GM23338 (cell line): ENCODE data around the gene DST.

ENCODE experiments used
- CREB1 ChIP-seq: fragments of 250-450 bp; sonication (Bioruptor Pico); IDR thresholded peaks from 2 replicates; pipeline ENCODE4 v1.5.0; 2020; ENCODE audit warnings: low read depth, mild to moderate bottlenecking, moderate library complexity
- EZH2 ChIP-seq: fragments of 200-600 bp; sonication (generic); IDR thresholded peaks from one replicate; pipeline ENCODE4 v1.8.0; 2017; ENCODE audit warnings: antibody characterized with exemption, mild to moderate bottlenecking, low read depth; ENCODE audit not compliant: unreplicated experiment
- EZH2phosphoT487 ChIP-seq: fragments of 200-600 bp; sonication (generic); IDR thresholded peaks from one replicate; pipeline ENCODE4 v1.8.1; 2018; ENCODE audit warnings: antibody characterized with exemption; ENCODE audit not compliant: unreplicated experiment
- POLR2AphosphoS5 ChIP-seq: IDR thresholded peaks from 2 replicates; pipeline ENCODE4 v1.6.1; 2016; ENCODE audit warnings: antibody characterized with exemption, low read depth
- TF ChIP-seq, protein P1 (sequence below), 2 experiments: fragments of 200-600 bp in 1 of 2; sonication (generic) in 1 of 2; conservative IDR thresholded peaks; 2 replicates each; pipeline versions ENCODE4 v1.5.1 to v1.6.1; 2016 to 2017; ENCODE audit warnings: antibody characterized with exemption in 2 of 2, low read depth in 2 of 2, mild to moderate bottlenecking in 2 of 2, moderate library complexity in 1 of 2
- TF ChIP-seq, protein P2 (sequence below): IDR thresholded peaks from one replicate; pipeline ENCODE4 v1.6.1; 2018; ENCODE audit warnings: antibody characterized with exemption; ENCODE audit not compliant: unreplicated experiment

DNA sequence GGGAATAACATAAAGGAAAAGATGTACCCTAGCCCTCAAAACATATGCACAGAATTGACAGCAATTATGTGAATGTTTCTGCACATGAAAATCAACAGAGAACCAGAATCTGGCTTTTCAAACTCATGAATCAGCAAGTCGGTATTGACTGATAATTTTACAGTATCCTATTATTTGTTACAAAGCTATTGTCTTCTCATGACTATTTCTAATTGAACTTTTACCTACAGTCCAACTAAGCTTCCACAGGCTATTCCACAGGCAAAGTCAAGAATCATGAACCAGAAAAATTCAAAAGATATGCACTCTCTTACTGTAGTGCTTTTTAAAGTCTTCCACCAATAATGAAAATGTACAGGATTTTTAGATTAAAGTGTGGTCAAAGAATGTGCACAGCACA lies 49.1 kb upstream of the DST start:
- no peak for TF ChIP-seq EZH2phosphoT487
- TF ChIP-seq, protein P1, sequence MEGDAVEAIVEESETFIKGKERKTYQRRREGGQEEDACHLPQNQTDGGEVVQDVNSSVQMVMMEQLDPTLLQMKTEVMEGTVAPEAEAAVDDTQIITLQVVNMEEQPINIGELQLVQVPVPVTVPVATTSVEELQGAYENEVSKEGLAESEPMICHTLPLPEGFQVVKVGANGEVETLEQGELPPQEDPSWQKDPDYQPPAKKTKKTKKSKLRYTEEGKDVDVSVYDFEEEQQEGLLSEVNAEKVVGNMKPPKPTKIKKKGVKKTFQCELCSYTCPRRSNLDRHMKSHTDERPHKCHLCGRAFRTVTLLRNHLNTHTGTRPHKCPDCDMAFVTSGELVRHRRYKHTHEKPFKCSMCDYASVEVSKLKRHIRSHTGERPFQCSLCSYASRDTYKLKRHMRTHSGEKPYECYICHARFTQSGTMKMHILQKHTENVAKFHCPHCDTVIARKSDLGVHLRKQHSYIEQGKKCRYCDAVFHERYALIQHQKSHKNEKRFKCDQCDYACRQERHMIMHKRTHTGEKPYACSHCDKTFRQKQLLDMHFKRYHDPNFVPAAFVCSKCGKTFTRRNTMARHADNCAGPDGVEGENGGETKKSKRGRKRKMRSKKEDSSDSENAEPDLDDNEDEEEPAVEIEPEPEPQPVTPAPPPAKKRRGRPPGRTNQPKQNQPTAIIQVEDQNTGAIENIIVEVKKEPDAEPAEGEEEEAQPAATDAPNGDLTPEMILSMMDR (conservative IDR thresholded peaks at IDR 0.05; ENCODE audit: low read depth in 2 of 2): no peak
- no peak for TF ChIP-seq CREB1
- TF ChIP-seq, protein P2, sequence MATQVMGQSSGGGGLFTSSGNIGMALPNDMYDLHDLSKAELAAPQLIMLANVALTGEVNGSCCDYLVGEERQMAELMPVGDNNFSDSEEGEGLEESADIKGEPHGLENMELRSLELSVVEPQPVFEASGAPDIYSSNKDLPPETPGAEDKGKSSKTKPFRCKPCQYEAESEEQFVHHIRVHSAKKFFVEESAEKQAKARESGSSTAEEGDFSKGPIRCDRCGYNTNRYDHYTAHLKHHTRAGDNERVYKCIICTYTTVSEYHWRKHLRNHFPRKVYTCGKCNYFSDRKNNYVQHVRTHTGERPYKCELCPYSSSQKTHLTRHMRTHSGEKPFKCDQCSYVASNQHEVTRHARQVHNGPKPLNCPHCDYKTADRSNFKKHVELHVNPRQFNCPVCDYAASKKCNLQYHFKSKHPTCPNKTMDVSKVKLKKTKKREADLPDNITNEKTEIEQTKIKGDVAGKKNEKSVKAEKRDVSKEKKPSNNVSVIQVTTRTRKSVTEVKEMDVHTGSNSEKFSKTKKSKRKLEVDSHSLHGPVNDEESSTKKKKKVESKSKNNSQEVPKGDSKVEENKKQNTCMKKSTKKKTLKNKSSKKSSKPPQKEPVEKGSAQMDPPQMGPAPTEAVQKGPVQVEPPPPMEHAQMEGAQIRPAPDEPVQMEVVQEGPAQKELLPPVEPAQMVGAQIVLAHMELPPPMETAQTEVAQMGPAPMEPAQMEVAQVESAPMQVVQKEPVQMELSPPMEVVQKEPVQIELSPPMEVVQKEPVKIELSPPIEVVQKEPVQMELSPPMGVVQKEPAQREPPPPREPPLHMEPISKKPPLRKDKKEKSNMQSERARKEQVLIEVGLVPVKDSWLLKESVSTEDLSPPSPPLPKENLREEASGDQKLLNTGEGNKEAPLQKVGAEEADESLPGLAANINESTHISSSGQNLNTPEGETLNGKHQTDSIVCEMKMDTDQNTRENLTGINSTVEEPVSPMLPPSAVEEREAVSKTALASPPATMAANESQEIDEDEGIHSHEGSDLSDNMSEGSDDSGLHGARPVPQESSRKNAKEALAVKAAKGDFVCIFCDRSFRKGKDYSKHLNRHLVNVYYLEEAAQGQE: no peak
- no peak for TF ChIP-seq EZH2
- TF ChIP-seq POLR2AphosphoS5: no peak
